ENCODE data around the gene TIAM2. TPM values are rescaled to one million over a fixed set of nuclear protein-coding genes. Genes with fewer than 3 reads are reported as not detected.

The TIAM2 gene
- total RNA-seq, 6 donors from 2014 or later = 5.6 to 25.1 (median 7.7) TPM

DNA sequence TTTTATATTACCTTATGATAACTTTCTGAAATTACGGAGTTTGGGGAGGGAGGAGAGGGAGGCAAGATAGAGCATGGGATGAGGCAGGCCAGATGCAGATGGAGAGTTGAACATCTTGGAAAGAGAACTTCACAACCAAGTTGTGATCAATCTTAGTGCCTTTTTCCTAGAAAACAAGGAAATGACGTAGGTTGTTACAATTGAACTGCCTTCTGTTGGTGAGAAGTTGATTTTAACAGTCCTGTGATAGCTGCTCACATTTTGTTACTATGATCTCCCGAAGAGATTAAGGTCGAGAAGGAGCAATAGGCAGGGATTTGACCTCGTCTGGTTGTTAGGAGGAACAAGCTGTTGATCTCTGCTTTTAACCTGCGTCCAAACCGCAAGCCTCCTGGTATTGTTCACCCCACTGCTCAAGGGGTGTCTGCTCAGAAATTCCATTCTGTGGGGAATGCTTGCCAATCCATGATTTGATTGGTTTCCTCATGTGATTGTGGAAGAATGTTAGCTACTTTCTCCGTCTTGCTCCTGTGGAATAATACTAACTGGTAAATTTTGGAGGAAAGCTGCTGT lies 35.1 kb downstream of the TIAM2 start:
- Histone ChIP-seq H3K27me3 (no peaks in the 10 kb centered on the region), H3K4me1 (no peaks in the 10 kb centered on the region), H3K36me3 (no peaks in the 10 kb centered on the region), H3K9me3 (no peaks in the 10 kb centered on the region), H3K27ac (no peak overlapping the region), H3K4me3 (no peak overlapping the region)
- no peak for DNase-seq
- TF ChIP-seq, protein P1, sequence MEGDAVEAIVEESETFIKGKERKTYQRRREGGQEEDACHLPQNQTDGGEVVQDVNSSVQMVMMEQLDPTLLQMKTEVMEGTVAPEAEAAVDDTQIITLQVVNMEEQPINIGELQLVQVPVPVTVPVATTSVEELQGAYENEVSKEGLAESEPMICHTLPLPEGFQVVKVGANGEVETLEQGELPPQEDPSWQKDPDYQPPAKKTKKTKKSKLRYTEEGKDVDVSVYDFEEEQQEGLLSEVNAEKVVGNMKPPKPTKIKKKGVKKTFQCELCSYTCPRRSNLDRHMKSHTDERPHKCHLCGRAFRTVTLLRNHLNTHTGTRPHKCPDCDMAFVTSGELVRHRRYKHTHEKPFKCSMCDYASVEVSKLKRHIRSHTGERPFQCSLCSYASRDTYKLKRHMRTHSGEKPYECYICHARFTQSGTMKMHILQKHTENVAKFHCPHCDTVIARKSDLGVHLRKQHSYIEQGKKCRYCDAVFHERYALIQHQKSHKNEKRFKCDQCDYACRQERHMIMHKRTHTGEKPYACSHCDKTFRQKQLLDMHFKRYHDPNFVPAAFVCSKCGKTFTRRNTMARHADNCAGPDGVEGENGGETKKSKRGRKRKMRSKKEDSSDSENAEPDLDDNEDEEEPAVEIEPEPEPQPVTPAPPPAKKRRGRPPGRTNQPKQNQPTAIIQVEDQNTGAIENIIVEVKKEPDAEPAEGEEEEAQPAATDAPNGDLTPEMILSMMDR (IDR thresholded peaks at IDR 0.05) = no peak
- no peak for TF ChIP-seq POLR2A (IDR thresholded peaks at IDR 0.05)
- TF ChIP-seq EP300 (IDR thresholded peaks at IDR 0.05) = no peak
- TF ChIP-seq POLR2AphosphoS5 (IDR thresholded peaks at IDR 0.05) = no peak
- ATAC-seq (ENCODE audit: low FRiP score in 2 of 2) = no peak
- 85 to 91% methylated on average over 8 of the region's 8 CpGs for WGBS, 2 donors

DNA sequence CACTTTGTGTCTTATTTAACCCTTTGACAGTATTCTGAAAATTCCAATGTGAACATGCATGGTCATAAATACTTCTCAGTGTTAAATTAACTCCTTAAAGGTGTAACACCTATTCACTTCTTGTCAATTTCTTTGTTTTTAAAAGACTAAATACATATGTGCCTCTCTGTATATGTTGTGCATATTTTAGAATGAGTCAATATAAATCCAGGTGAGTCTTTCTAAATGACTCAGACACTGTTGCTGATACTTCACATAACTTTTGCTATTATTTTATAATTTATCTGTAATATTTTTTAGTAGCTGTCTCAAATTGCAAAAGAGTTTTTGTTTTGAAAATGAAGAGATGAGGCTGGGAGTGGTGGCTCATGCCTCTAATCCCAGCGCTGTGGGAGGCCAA lies 36.0 kb downstream of the TIAM2 start:
- WGBS, 2 donors = 88 to 100% methylated on average over 1 of the region's 1 CpG
- ATAC-seq (ENCODE audit: low FRiP score in 2 of 2) = no peak

DNA sequence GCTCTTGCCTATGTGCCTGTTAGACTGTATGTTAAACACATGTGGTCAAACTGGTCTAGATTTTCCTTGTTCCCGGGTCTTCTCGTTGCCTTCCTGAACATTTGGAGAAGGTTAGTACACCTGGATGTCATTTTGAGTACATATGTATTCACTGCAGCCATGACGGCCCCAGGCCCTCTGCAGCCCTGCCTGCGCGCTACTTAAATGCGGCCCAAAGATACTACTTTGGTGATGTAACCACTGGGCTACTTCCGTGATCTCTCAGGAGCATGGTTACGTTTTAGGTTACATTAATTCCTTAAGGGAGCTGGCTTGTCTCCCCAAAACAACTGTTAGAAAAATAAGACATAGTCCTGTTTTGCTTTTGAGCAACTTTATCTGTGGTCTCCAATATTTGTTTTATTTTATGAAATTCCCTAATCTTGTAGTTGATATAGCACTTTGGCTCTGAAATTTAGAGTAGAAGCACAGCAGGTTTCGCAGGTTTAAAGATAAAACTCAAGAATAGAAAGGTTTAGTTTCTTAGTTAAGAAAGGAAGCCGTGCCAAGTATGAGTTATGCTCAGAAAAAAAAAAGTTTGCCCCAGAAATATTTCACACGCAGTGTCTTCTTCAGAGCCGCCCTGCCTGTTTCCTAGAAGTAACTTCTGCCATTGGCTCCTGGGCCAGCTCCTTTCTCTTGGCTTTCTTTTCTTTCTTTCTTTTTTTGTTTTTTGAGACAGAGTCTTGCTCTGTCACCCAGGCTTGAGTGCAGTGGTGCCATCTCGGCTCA lies 38.1 kb downstream of the TIAM2 start:
- TF ChIP-seq, protein P1 (IDR thresholded peaks at IDR 0.05) = no peak
- TF ChIP-seq POLR2A (IDR thresholded peaks at IDR 0.05) = no peak
- TF ChIP-seq EP300 (IDR thresholded peaks at IDR 0.05) = no peak
- no peak for TF ChIP-seq POLR2AphosphoS5 (IDR thresholded peaks at IDR 0.05)
- no peak overlapping the region for H3K27ac ChIP-seq
- no peak overlapping the region for H3K4me3 ChIP-seq
- no peaks in the 10 kb centered on the region for H3K9me3 ChIP-seq
- H3K36me3 ChIP-seq = no peaks in the 10 kb centered on the region
- WGBS, 2 donors = 76 to 77% methylated on average over 13 of the region's 13 CpGs
- no peaks in the 10 kb centered on the region for H3K4me1 ChIP-seq
- DNase-seq (no peak), ATAC-seq (ENCODE audit: low FRiP score in 2 of 2) (no peak)
- no peaks in the 10 kb centered on the region for H3K27me3 ChIP-seq

More for the DNA sequence above, 36.0 kb downstream of the TIAM2 start:
- DNase-seq = no peak
- no peaks in the 10 kb centered on the region for H3K36me3 ChIP-seq
- no peak overlapping the region for H3K27ac ChIP-seq
- no peaks in the 10 kb centered on the region for H3K27me3 ChIP-seq
- TF ChIP-seq EP300 (IDR thresholded peaks at IDR 0.05) (no peak), POLR2A (IDR thresholded peaks at IDR 0.05) (no peak), POLR2AphosphoS5 (IDR thresholded peaks at IDR 0.05) (no peak)
- TF ChIP-seq, protein P1 (IDR thresholded peaks at IDR 0.05) = no peak
- H3K9me3 ChIP-seq = no peaks in the 10 kb centered on the region
- no peak overlapping the region for H3K4me3 ChIP-seq
- H3K4me1 ChIP-seq = no peaks in the 10 kb centered on the region

DNA sequence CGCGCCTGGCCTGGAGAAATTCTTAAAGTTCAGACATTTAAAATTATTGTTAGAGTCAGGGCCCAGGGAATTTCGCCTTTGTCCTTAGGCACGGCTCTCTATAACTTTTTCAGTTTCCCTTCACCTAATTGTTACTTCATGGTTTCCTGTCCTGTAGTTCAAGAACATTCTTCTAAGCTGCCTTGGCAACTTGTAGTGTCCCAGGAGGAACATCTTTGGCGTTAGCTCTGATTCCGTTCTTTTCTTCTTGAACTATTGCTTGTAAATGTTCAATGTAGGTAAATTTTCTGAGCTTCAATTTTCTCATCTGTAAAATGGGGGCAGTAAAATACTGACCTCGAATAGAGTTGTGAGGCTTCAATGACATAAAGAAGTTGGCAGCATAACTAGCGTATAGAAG lies 41.8 kb downstream of the TIAM2 start:
- Histone ChIP-seq H3K36me3 (no peaks in the 10 kb centered on the region), H3K27ac (no peak overlapping the region), H3K27me3 (no peaks in the 10 kb centered on the region), H3K4me3 (no peak overlapping the region), H3K9me3 (no peaks in the 10 kb centered on the region), H3K4me1 (no peaks in the 10 kb centered on the region)
- ATAC-seq (ENCODE audit: low FRiP score in 2 of 2) = no peak
- no peak for TF ChIP-seq POLR2A (IDR thresholded peaks at IDR 0.05)
- TF ChIP-seq EP300 (IDR thresholded peaks at IDR 0.05) = no peak
- no peak for TF ChIP-seq POLR2AphosphoS5 (IDR thresholded peaks at IDR 0.05)
- TF ChIP-seq, protein P1 (IDR thresholded peaks at IDR 0.05) = no peak
- WGBS, 2 donors = 83 to 84% methylated on average over 8 of the region's 8 CpGs
- DNase-seq = no peak

Data from upper lobe of left lung (tissue), 6 donors.